ENCODE results near the gene CCNI.

- TF ChIP-seq CTCF (IDR thresholded peaks at IDR 0.05): no peak
- no peak for TF ChIP-seq POLR2A (IDR thresholded peaks at IDR 0.05)
These were observed 72.4 kb downstream of the CCNI start for GRCh38 chr4:77003400-77003799.
